Natural killer cell (primary cell): ENCODE data around the gene SLC6A1. TPM values are rescaled to one million over a fixed set of nuclear protein-coding genes. Genes with fewer than 3 reads are reported as not detected.

Source experiments
- ATAC-seq, 3 donors: fragments of 150-1000 bp in 2 of 3; fragments of 200-7000 bp in 1 of 3; cut with Tn5 transposase; 1 replicate in 1 of 3; 2 replicates in 2 of 3; pipeline ENCODE4 v1.10.0; 2021; ENCODE audit warnings: mild to moderate bottlenecking in 2 of 3, moderate library complexity in 2 of 3
- DNase-seq, 2 donors: peaks; one replicate each; pipeline versions ENCODE4 v3.0.0 to v3.0.0-alpha.2; 2013 to 2021; ENCODE audit warnings: mixed read lengths in 1 of 2
- H3K27ac ChIP-seq: one replicate; pipeline ENCODE4 v1.5.1; 2013; ENCODE audit warnings: mild to moderate bottlenecking, low read length
- H3K27me3 ChIP-seq: one replicate; pipeline ENCODE4 v1.6.1; 2013; ENCODE audit warnings: low read length; ENCODE audit not compliant: control insufficient read depth, insufficient read depth
- H3K36me3 ChIP-seq: one replicate; pipeline ENCODE4 v1.6.1; 2013; ENCODE audit warnings: low read length; ENCODE audit not compliant: control insufficient read depth, insufficient read depth
- H3K4me1 ChIP-seq: one replicate; pipeline ENCODE4 v1.6.1; 2013; ENCODE audit warnings: low read length; ENCODE audit not compliant: control insufficient read depth, insufficient read depth
- H3K4me3 ChIP-seq: one replicate; pipeline ENCODE4 v1.5.1; 2013; ENCODE audit warnings: low read length
- H3K9me3 ChIP-seq: one replicate; pipeline ENCODE4 v1.6.1; 2013; ENCODE audit warnings: low read length; ENCODE audit not compliant: control insufficient read depth, insufficient read depth
- H3K27ac Mint-ChIP-seq, 2 donors: one replicate each; pipeline ENCODE4 v1.8.0; 2022; ENCODE audit warnings: mild to moderate bottlenecking in 2 of 2, mixed read lengths in 2 of 2, moderate library complexity in 1 of 2
- H3K27me3 Mint-ChIP-seq, 2 donors: one replicate each; pipeline ENCODE4 v1.8.0; 2022; ENCODE audit warnings: low read depth in 2 of 2, mixed read lengths in 2 of 2
- H3K36me3 Mint-ChIP-seq: one replicate; pipeline ENCODE4 v1.8.0; 2022; ENCODE audit warnings: mixed read lengths
- H3K4me1 Mint-ChIP-seq, 2 donors: one replicate each; pipeline ENCODE4 v1.8.0; 2022; ENCODE audit warnings: mixed read lengths in 2 of 2
- H3K4me3 Mint-ChIP-seq: one replicate; pipeline ENCODE4 v1.8.0; 2022; ENCODE audit warnings: mild to moderate bottlenecking, moderate library complexity, mixed read lengths
- H3K9me3 Mint-ChIP-seq, 2 donors: one replicate each; pipeline ENCODE4 v1.8.0; 2022; ENCODE audit warnings: mixed read lengths in 2 of 2
- WGBS: methylation state at CpG from one replicate; pipeline ENCODE4 v1.1.7; 2013; ENCODE audit warnings: missing lambda C conversion rate; ENCODE audit not compliant: insufficient coverage; 5-methylcytosine and 5-hydroxymethylcytosine counted together
- intact Hi-C: fragments of 100-400 bp; cut with micrococcal nuclease; formaldehyde crosslinking; loops from one replicate; pipeline ENCODE4 v1.14.2; 2022
- total RNA-seq, 4 donors: library from RNA; stranded (reverse); fragments of 120-200 nt in 1 of 4; gene quantifications; one replicate each; pipeline versions ENCODE4 v1.2.3 to v1.2.4, GENCODE V29; 2013 to 2022
- TF ChIP-seq, protein P1 (sequence below): fragments of 200-600 bp; IDR thresholded peaks from one replicate; pipeline ENCODE4 v1.8.0; 2022; ENCODE audit warnings: antibody characterized with exemption

SLC6A1 gene
- total RNA-seq, 3 donors from 2014 or later (not counting 1 experiment from before 2014, with no cell fraction given) = not detected

DNA sequence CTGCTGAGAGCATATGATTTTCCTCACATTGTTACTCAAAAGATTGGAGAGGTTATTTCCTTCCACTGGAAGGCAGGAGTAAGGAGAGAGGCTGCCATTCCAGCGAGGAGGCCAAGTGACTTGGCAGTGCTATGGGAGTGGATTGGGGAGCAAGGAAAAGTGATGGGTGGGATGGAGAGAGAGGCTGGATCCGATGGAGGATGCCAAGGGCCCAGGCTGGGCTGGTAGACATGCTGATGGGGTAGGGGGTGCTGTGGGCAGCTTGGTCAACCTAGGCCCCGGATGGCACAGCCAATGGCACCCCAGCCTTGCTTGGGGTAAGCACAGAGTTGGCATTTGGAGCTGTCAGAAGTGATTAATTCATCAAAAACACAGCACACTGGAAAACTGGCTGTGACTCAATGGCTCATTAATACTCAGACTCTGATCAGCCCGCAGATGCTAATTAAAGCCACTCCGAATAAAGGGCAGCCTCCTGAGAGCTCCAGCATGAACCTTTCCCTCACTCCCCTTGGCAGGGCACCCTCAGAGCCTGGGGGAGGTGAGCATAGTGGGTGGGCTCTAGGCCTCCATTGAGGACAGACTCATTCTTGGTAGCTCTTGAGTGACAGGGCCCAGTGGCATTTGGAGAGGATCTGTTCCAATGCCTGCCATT lies 22.1 kb upstream of the SLC6A1 start:
- TF ChIP-seq, protein P1, sequence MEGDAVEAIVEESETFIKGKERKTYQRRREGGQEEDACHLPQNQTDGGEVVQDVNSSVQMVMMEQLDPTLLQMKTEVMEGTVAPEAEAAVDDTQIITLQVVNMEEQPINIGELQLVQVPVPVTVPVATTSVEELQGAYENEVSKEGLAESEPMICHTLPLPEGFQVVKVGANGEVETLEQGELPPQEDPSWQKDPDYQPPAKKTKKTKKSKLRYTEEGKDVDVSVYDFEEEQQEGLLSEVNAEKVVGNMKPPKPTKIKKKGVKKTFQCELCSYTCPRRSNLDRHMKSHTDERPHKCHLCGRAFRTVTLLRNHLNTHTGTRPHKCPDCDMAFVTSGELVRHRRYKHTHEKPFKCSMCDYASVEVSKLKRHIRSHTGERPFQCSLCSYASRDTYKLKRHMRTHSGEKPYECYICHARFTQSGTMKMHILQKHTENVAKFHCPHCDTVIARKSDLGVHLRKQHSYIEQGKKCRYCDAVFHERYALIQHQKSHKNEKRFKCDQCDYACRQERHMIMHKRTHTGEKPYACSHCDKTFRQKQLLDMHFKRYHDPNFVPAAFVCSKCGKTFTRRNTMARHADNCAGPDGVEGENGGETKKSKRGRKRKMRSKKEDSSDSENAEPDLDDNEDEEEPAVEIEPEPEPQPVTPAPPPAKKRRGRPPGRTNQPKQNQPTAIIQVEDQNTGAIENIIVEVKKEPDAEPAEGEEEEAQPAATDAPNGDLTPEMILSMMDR = no peak
- intact Hi-C loops = no loop called here
- Mint-ChIP-seq H3K9me3 (no peaks in the 10 kb centered on the region), H3K36me3 (no peaks in the 10 kb centered on the region), H3K27me3 (peaks cover 12 to 19% of the 10 kb centered on the region in 2 donors), H3K4me1 (no peaks in the 10 kb centered on the region), H3K4me3 (no peak overlapping the region), H3K27ac (no peak overlapping the region)
- no peaks in the 10 kb centered on the region for H3K27me3 ChIP-seq
- H3K4me1 ChIP-seq = no peaks in the 10 kb centered on the region
- H3K4me3 ChIP-seq = no peak overlapping the region
- DNase-seq (no peak), ATAC-seq (no peak)
- no peak overlapping the region for H3K27ac ChIP-seq
- H3K9me3 ChIP-seq = no peaks in the 10 kb centered on the region
- H3K36me3 ChIP-seq = no peaks in the 10 kb centered on the region
- 80% methylated on average over 5 of the region's 5 CpGs for WGBS

DNA sequence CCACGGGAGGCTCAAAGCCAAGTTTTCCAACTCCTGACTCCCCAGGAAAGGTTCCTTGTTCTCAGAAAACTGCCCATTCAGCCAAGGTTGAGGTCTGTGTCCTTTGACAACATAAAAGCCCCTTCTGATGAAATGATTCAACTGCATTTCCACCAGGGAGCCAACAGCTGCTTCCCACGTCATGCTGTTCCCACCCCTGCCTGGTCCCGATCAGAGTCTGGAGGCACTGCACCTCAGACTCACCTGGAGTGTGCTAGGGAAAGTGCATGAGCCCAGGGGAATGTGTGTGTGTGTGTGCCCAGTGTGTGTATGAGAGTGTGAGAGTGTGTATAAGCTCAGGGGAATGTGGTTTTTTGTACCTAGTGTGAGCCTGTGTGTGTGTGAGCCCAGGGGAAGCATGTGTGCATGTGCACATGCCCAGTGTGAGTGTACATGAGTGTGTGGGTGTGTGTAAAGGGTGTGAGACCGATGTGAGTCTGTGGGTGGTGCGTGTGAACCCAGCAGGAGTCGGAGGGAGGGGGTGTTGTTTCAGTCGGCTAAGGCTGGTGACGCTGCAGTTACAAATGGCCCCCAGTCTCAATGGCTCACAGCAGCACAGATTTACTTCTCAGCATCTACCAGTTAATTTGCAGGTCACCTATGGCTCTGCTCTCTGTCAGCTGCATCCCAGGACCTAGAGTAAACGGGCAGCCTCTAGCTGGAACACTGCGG lies 20.3 kb upstream of the SLC6A1 start:
- Mint-ChIP-seq H3K4me1 (no peaks in the 10 kb centered on the region), H3K36me3 (no peaks in the 10 kb centered on the region), H3K4me3 (no peak overlapping the region), H3K27me3 (peaks cover 18 to 19% of the 10 kb centered on the region in 2 donors), H3K9me3 (no peaks in the 10 kb centered on the region), H3K27ac (no peak overlapping the region)
- Histone ChIP-seq H3K9me3 (no peaks in the 10 kb centered on the region), H3K4me1 (no peaks in the 10 kb centered on the region), H3K36me3 (no peaks in the 10 kb centered on the region), H3K27me3 (no peaks in the 10 kb centered on the region), H3K4me3 (no peak overlapping the region), H3K27ac (no peak overlapping the region)
- no peak for DNase-seq
- 39% methylated on average over 10 of the region's 10 CpGs for WGBS
- TF ChIP-seq, protein P1 = no peak
- intact Hi-C loops = no loop called here
- no peak for ATAC-seq

DNA sequence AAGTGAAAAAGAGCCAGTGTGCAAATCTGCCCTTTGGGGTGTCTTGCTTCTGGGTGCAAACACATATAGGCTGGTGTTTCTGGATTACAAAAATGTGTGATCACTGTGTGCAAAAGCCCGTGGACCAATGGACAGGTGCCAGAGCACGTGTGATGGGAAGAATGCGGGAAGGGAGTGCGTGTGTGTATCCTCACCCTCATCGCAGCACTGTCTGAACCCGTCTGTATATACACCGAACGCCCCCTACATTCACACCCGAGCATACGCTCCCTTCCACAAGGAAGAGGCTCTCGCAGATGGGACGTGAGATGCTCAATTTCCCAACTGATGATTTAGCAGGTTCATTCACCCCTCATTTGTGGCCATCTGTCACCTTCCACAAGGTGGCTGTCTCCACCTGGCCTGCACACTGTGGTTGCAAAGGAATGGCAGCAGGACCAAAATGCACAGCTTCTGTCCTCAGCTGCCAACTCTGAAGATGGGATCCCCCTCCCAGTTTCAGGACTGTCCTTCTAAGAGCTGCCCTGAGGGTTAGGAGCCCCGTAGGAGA lies 19.4 kb upstream of the SLC6A1 start:
- Mint-ChIP-seq H3K4me1 (no peaks in the 10 kb centered on the region), H3K27ac (no peak overlapping the region), H3K9me3 (no peaks in the 10 kb centered on the region), H3K36me3 (no peaks in the 10 kb centered on the region), H3K27me3 (peaks cover 15 to 19% of the 10 kb centered on the region in 2 donors), H3K4me3 (no peak overlapping the region)
- DNase-seq (no peak), ATAC-seq (no peak)
- TF ChIP-seq, protein P1 = no peak
- H3K4me3 ChIP-seq = no peak overlapping the region
- no peaks in the 10 kb centered on the region for H3K27me3 ChIP-seq
- intact Hi-C loops = no loop called here
- no peak overlapping the region for H3K27ac ChIP-seq
- no peaks in the 10 kb centered on the region for H3K4me1 ChIP-seq
- no peaks in the 10 kb centered on the region for H3K9me3 ChIP-seq
- 88% methylated on average over 13 of the region's 13 CpGs for WGBS
- no peaks in the 10 kb centered on the region for H3K36me3 ChIP-seq
